NCI-H146 treated with DMSO at 0.1 percent for 48 hours (cell line): ENCODE measurements around the gene PPP1R26.

ENCODE experiments used
- DNase-seq: peaks from one replicate; lab custom pipeline; 2025; ENCODE audit not compliant: unreplicated experiment; lab: John Stamatoyannopoulos, UW

PPP1R26 gene

GRCh38 chr9:135488013-135488330 lies 8.4 kb downstream of the PPP1R26 start:
- no peak for DNase-seq

- DNase-seq, result no peak
Measured at GRCh38 chr9:135488527-135488926, 8.9 kb downstream of the PPP1R26 start.

GRCh38 chr9:135489188-135489906 lies 9.8 kb downstream of the PPP1R26 start:
- DNase-seq, result no peak

GRCh38 chr9:135490166-135490870 lies 10.7 kb downstream of the PPP1R26 start:
- DNase-seq, result no peak

- peak; percentile 33 for DNase-seq
Measured at GRCh38 chr9:135490980-135491464, 11.4 kb downstream of the PPP1R26 start.

- DNase-seq, result peak; percentile 16
Measured at GRCh38 chr9:135491764-135492163, 12.2 kb downstream of the PPP1R26 start.

GRCh38 chr9:135492886-135493669 lies 13.5 kb downstream of the PPP1R26 start:
- no peak for DNase-seq

GRCh38 chr9:135494791-135495559 lies 15.4 kb downstream of the PPP1R26 start:
- no peak for DNase-seq

GRCh38 chr9:135498381-135499126 lies 19.0 kb downstream of the PPP1R26 start:
- no peak for DNase-seq

- DNase-seq, result peak; percentile 64
Measured at GRCh38 chr9:135499326-135500070, 19.9 kb downstream of the PPP1R26 start.

GRCh38 chr9:135500071-135500524 lies 20.5 kb downstream of the PPP1R26 start:
- DNase-seq, result no peak

- DNase-seq, result peak; percentile 42
Measured at GRCh38 chr9:135500525-135501260, 21.1 kb downstream of the PPP1R26 start, which contains the start of gene MRPS2. MRPS2 (plus strand) TSS chr9:135500682; CDS start chr9:135500711, 29 bp downstream.

GRCh38 chr9:135501261-135502167 lies 21.9 kb downstream of the PPP1R26 start:
- no peak for DNase-seq

GRCh38 chr9:135502168-135502872 lies 22.7 kb downstream of the PPP1R26 start:
- DNase-seq, result no peak

GRCh38 chr9:135502873-135503321 lies 23.3 kb downstream of the PPP1R26 start:
- DNase-seq, result no peak

- no peak for DNase-seq
Measured at GRCh38 chr9:135503371-135504261, 24.0 kb downstream of the PPP1R26 start.
